ENCODE results near the gene MRPL27.

GRCh38 chr17:50414808-50415207, 41.8 kb upstream of the MRPL27 start:
- no peak for TF ChIP-seq CTCF (IDR thresholded peaks at IDR 0.05)
- no peak for TF ChIP-seq POLR2A (IDR thresholded peaks at IDR 0.05)

Measured in lower leg skin (tissue), 3 donors.